Measurements from ENCODE around the gene MAK.

MAK gene

GRCh38 chr6:10849901-10850300 is 11.6 kb upstream of the MAK start:
- no peak overlapping the region for H3K4me3 ChIP-seq (ENCODE audit: low read depth, low read length)
- no peak for TF ChIP-seq CTCF (conservative IDR thresholded peaks at IDR 0.05; ENCODE audit: low read depth, low read length)
- DNase-seq (ENCODE audit: low read depth) = no peak

- DNase-seq (ENCODE audit: low read depth) = peak; percentile 26
- H3K4me3 ChIP-seq (ENCODE audit: low read depth, low read length) = no peak overlapping the region
- no peak for TF ChIP-seq CTCF (conservative IDR thresholded peaks at IDR 0.05; ENCODE audit: low read depth, low read length)
These were observed 9.3 kb upstream of the MAK start for GRCh38 chr6:10847684-10848083.

- TF ChIP-seq CTCF (conservative IDR thresholded peaks at IDR 0.05; ENCODE audit: low read depth, low read length) = no peak
These were observed 5.2 kb upstream of the MAK start for GRCh38 chr6:10843554-10843953.

GRCh38 chr6:10838794-10839333 is 525 bp upstream of the MAK start:
- no peak for DNase-seq (ENCODE audit: low read depth)
- no peak for TF ChIP-seq CTCF (conservative IDR thresholded peaks at IDR 0.05; ENCODE audit: low read depth, low read length)
- H3K4me3 ChIP-seq (ENCODE audit: low read depth, low read length) = peak overlapping the region; percentile 73

More at GRCh38 chr6:10843554-10843953, 5.2 kb upstream of the MAK start:
- DNase-seq (ENCODE audit: low read depth) = no peak
- H3K4me3 ChIP-seq (ENCODE audit: low read depth, low read length) = no peak overlapping the region

GRCh38 chr6:10837622-10837994 is 731 bp downstream of the MAK start:
- peak overlapping the region; percentile 73 for H3K4me3 ChIP-seq (ENCODE audit: low read depth, low read length)
- DNase-seq (ENCODE audit: low read depth) = peak; percentile 4
- TF ChIP-seq CTCF (conservative IDR thresholded peaks at IDR 0.05; ENCODE audit: low read depth, low read length) = no peak

- no peak for TF ChIP-seq CTCF (conservative IDR thresholded peaks at IDR 0.05; ENCODE audit: low read depth, low read length)
- peak overlapping the region; percentile 73 for H3K4me3 ChIP-seq (ENCODE audit: low read depth, low read length)
- DNase-seq (ENCODE audit: low read depth) = peak; percentile 6
These were observed 1.2 kb downstream of the MAK start for GRCh38 chr6:10837009-10837621.

GRCh38 chr6:10834823-10835222 is 3.5 kb downstream of the MAK start:
- H3K4me3 ChIP-seq (ENCODE audit: low read depth, low read length) = no peak overlapping the region
- TF ChIP-seq CTCF (conservative IDR thresholded peaks at IDR 0.05; ENCODE audit: low read depth, low read length) = no peak
- no peak for DNase-seq (ENCODE audit: low read depth)
